Measurements from ENCODE around the gene KRTAP9-7. TPM values are rescaled to one million over a fixed set of nuclear protein-coding genes. Genes with fewer than 3 reads are reported as not detected.

KRTAP9-7 gene
- total RNA-seq, 1 experiment from 2014 or later = not detected

DNA sequence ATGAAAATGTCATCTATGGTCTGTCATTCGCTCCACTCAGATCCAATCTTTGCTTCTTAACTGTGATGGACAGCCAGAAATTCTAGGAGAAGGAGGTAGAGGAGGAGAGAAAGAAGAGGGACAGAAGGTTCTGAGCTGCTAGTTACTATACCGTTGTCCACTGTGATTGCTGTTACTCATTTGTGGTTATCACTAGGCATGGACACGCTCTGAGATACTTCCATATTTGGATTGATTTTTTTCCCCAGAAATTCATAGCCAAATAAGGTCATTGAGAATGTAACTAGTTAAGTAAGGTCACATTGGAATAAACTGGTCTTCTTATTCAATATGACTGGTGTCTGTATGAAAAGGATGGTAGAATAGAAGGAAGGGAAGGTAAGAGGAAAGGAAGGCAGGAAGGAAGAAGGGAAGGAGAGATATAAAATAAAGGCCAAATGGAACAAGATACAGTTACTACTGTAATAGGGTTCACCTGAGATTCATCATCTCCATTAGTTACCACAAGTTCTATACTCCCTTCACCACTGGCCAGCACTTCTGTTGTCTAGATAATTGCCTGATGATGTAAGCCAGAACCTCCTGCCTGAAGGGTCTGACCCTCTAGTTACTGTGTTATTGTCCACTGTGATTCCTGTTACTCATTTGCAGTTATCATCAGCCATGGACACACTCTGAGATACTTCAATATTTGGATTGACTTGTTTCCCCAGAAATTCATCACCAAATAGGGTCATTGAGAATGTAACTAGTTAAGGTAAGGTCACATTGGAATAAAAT is 2.9 kb downstream of the KRTAP9-7 start:
- TF ChIP-seq SIN3A (IDR thresholded peaks at IDR 0.05; ENCODE audit: borderline replicate concordance, insufficient read depth, low read depth, low read length) (no peak), CTCF (IDR thresholded peaks at IDR 0.05) (no peak), TCF7L2 (IDR thresholded peaks at IDR 0.05; ENCODE audit: low read depth, low read length) (no peak), POLR2AphosphoS5 (IDR thresholded peaks at IDR 0.05; ENCODE audit: low read depth, low read length) (no peak)
- TF ChIP-seq, protein P1, sequence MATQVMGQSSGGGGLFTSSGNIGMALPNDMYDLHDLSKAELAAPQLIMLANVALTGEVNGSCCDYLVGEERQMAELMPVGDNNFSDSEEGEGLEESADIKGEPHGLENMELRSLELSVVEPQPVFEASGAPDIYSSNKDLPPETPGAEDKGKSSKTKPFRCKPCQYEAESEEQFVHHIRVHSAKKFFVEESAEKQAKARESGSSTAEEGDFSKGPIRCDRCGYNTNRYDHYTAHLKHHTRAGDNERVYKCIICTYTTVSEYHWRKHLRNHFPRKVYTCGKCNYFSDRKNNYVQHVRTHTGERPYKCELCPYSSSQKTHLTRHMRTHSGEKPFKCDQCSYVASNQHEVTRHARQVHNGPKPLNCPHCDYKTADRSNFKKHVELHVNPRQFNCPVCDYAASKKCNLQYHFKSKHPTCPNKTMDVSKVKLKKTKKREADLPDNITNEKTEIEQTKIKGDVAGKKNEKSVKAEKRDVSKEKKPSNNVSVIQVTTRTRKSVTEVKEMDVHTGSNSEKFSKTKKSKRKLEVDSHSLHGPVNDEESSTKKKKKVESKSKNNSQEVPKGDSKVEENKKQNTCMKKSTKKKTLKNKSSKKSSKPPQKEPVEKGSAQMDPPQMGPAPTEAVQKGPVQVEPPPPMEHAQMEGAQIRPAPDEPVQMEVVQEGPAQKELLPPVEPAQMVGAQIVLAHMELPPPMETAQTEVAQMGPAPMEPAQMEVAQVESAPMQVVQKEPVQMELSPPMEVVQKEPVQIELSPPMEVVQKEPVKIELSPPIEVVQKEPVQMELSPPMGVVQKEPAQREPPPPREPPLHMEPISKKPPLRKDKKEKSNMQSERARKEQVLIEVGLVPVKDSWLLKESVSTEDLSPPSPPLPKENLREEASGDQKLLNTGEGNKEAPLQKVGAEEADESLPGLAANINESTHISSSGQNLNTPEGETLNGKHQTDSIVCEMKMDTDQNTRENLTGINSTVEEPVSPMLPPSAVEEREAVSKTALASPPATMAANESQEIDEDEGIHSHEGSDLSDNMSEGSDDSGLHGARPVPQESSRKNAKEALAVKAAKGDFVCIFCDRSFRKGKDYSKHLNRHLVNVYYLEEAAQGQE (IDR thresholded peaks at IDR 0.05; ENCODE audit: insufficient read depth in 1 of 2, low read depth in 2 of 2, low read length in 1 of 2) = no peak
- H3K9me3 ChIP-seq (ENCODE audit: control insufficient read depth, insufficient read depth, low read depth, low read length) = no peaks in the 10 kb centered on the region
- H3K4me3 ChIP-seq (ENCODE audit: low read depth in 2 of 2, low read length in 2 of 2) = no peak overlapping the region
- no peaks in the 10 kb centered on the region for H3K36me3 ChIP-seq (ENCODE audit: control insufficient read depth, insufficient read depth, low read length)
- intact Hi-C loops (cut with micrococcal nuclease; ENCODE audit: unreplicated experiment) (no loop called here), in situ Hi-C loops (cut with HindIII; ENCODE audit: low pct_unique_long_range_greater_than_20kb, low sequenced_read_pairs) (no loop called here)
- H3K27ac ChIP-seq (ENCODE audit: low read length) = no peak overlapping the region
- ATAC-seq (no peak), DNase-seq (ENCODE audit: low read depth, low spot score) (no peak)
- peaks cover 14% of the 10 kb centered on the region for H3K27me3 ChIP-seq (ENCODE audit: control insufficient read depth, insufficient read depth, low read length)
- ChIA-PET CTCF (no interaction called here), POLR2A (no interaction called here)
- no TSS peak for BruUV-seq (replicated peaks)
- no peaks in the 10 kb centered on the region for H3K4me1 ChIP-seq (ENCODE audit: control insufficient read depth, insufficient read depth, low read length)

DNA sequence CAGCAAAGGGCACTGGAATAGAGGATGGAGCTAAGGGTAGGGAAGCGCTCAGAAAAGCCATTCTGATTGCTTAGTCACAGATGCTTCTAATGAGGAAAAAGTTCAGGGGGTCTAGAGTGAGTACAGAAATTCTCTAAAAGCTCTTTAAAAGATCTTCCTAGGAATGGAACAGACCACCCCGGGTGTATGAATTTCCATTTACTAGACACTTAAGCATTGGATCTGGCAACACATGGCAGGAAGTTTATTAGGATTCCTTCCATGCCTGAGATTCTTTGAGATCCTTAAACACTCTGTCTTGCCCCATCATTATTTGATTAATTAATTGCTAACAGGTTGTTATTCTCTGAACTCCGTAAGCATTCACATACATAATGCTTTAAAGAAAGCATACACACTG is 8.5 kb downstream of the KRTAP9-7 start:
- TF ChIP-seq POLR2AphosphoS5 (IDR thresholded peaks at IDR 0.05; ENCODE audit: low read depth, low read length) (no peak), SIN3A (IDR thresholded peaks at IDR 0.05; ENCODE audit: borderline replicate concordance, insufficient read depth, low read depth, low read length) (no peak)
- ATAC-seq (no peak), DNase-seq (ENCODE audit: low read depth, low spot score) (no peak)
- intact Hi-C loops (cut with micrococcal nuclease; ENCODE audit: unreplicated experiment) (no loop called here), in situ Hi-C loops (cut with HindIII; ENCODE audit: low pct_unique_long_range_greater_than_20kb, low sequenced_read_pairs) (no loop called here)
- Histone ChIP-seq H3K36me3 (ENCODE audit: control insufficient read depth, insufficient read depth, low read length) (no peaks in the 10 kb centered on the region), H3K9me3 (ENCODE audit: control insufficient read depth, insufficient read depth, low read depth, low read length) (no peaks in the 10 kb centered on the region), H3K4me3 (ENCODE audit: low read depth in 2 of 2, low read length in 2 of 2) (no peak overlapping the region), H3K27me3 (ENCODE audit: control insufficient read depth, insufficient read depth, low read length) (peaks cover 2% of the 10 kb centered on the region; the same call in 1 of the 2 replicates), H3K27ac (ENCODE audit: low read length) (no peak overlapping the region), H3K4me1 (ENCODE audit: control insufficient read depth, insufficient read depth, low read length) (no peaks in the 10 kb centered on the region)
- BruUV-seq (replicated peaks) = no TSS peak
- POLR2A ChIA-PET = no interaction called here
- CTCF ChIA-PET = no interaction called here

DNA sequence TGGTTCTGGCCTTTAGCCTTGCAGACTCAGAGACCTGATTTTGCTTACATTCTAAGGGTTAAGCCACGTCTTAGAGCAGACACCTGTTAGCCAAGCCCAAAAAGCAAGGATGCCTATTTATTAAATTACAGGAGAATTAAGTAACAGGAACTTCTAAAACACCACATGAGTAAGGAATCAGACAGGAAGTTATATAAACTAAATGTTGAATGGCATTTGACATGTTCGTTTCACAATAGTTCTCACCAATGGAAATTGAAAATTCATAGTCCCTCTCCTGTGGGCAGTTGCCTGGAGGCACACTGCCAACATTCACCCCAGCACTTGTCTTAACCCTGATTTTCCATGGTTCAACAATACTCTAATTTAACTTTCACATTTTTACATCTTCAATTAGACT is 9.0 kb downstream of the KRTAP9-7 start:
- Histone ChIP-seq H3K36me3 (ENCODE audit: control insufficient read depth, insufficient read depth, low read length) (no peaks in the 10 kb centered on the region), H3K4me1 (ENCODE audit: control insufficient read depth, insufficient read depth, low read length) (no peaks in the 10 kb centered on the region), H3K27ac (ENCODE audit: low read length) (no peak overlapping the region), H3K9me3 (ENCODE audit: control insufficient read depth, insufficient read depth, low read depth, low read length) (no peaks in the 10 kb centered on the region), H3K27me3 (ENCODE audit: control insufficient read depth, insufficient read depth, low read length) (peaks cover 2% of the 10 kb centered on the region; the same call in 1 of the 2 replicates), H3K4me3 (ENCODE audit: low read depth in 2 of 2, low read length in 2 of 2) (no peak overlapping the region)
- intact Hi-C loops (cut with micrococcal nuclease; ENCODE audit: unreplicated experiment) (no loop called here), in situ Hi-C loops (cut with HindIII; ENCODE audit: low pct_unique_long_range_greater_than_20kb, low sequenced_read_pairs) (no loop called here)
- BruUV-seq (replicated peaks) = no TSS peak
- CTCF ChIA-PET = no interaction called here
- ATAC-seq (no peak), DNase-seq (ENCODE audit: low read depth, low spot score) (no peak)
- POLR2A ChIA-PET = no interaction called here
- no peak for TF ChIP-seq TCF7L2 (IDR thresholded peaks at IDR 0.05; ENCODE audit: low read depth, low read length)
- TF ChIP-seq, protein P1 (IDR thresholded peaks at IDR 0.05; ENCODE audit: insufficient read depth in 1 of 2, low read depth in 2 of 2, low read length in 1 of 2) = no peak
